Activated naive CD4-positive, alpha-beta T cell treated with anti-CD3 and anti-CD28 coated beads, Interleukin-2, amount 10 ng/mL, durations not matched to agents 7 days and 5 days (primary cell): ENCODE results near the gene DNAJC9.

Experiments
- CTCF ChIA-PET: fragments of 350-600 bp; sonication (Branson Sonifier 250); formaldehyde crosslinking; loops from one replicate; lab custom pipeline; 2021; ENCODE audit warnings: antibody characterized with exemption; lab: Charles Lee
- DNase-seq: peaks from one replicate; pipeline ENCODE4 v3.0.0-alpha.2; 2020
- H3K27ac Mint-ChIP-seq: one replicate; pipeline ENCODE4 v1.8.0; 2021; ENCODE audit warnings: mild to moderate bottlenecking, moderate library complexity, mixed read lengths
- H3K27me3 Mint-ChIP-seq: one replicate; pipeline ENCODE4 v1.8.0; 2021; ENCODE audit warnings: mild to moderate bottlenecking, mixed read lengths
- H3K36me3 Mint-ChIP-seq: one replicate; pipeline ENCODE4 v1.8.0; 2021; ENCODE audit warnings: mixed read lengths
- H3K4me1 Mint-ChIP-seq: one replicate; pipeline ENCODE4 v1.8.0; 2021; ENCODE audit warnings: mixed read lengths
- H3K4me3 Mint-ChIP-seq: one replicate; pipeline ENCODE4 v1.8.0; 2021; ENCODE audit warnings: mild to moderate bottlenecking, moderate library complexity, mixed read lengths
- H3K9me3 Mint-ChIP-seq: one replicate; pipeline ENCODE4 v1.8.0; 2021; ENCODE audit warnings: mixed read lengths

Gene DNAJC9

GRCh38 chr10:73226663-73227062, 20.4 kb downstream of the DNAJC9 start:
- Mint-ChIP-seq H3K9me3 (no peaks in the 10 kb centered on the region), H3K4me3 (no peak overlapping the region), H3K4me1 (no peaks in the 10 kb centered on the region), H3K27me3 (no peaks in the 10 kb centered on the region), H3K27ac (no peak overlapping the region), H3K36me3 (peaks cover 14% of the 10 kb centered on the region)
- CTCF ChIA-PET = interaction anchor here (1.0 kb wide), 1 partner anchor 12 kb away, joined by 3 read pairs; no protein-coding TSS in a partner anchor
- no peak for DNase-seq

- Mint-ChIP-seq H3K4me1 (no peaks in the 10 kb centered on the region), H3K27ac (no peak overlapping the region), H3K9me3 (no peaks in the 10 kb centered on the region), H3K4me3 (no peak overlapping the region), H3K27me3 (no peaks in the 10 kb centered on the region), H3K36me3 (peaks cover 8% of the 10 kb centered on the region)
- no peak for DNase-seq
- CTCF ChIA-PET = no interaction called here
Observed at GRCh38 chr10:73225518-73225917, 21.5 kb downstream of the DNAJC9 start.

GRCh38 chr10:73220989-73221388, 26.1 kb downstream of the DNAJC9 start:
- no peaks in the 10 kb centered on the region for H3K9me3 Mint-ChIP-seq
- no peak for DNase-seq
- no peaks in the 10 kb centered on the region for H3K27me3 Mint-ChIP-seq
- CTCF ChIA-PET = no interaction called here
- H3K4me3 Mint-ChIP-seq = no peak overlapping the region
- no peaks in the 10 kb centered on the region for H3K4me1 Mint-ChIP-seq
- no peak overlapping the region for H3K27ac Mint-ChIP-seq
- peaks cover 14% of the 10 kb centered on the region for H3K36me3 Mint-ChIP-seq

- no peak overlapping the region for H3K27ac Mint-ChIP-seq
- H3K9me3 Mint-ChIP-seq = no peaks in the 10 kb centered on the region
- DNase-seq = no peak
- H3K27me3 Mint-ChIP-seq = no peaks in the 10 kb centered on the region
- peaks cover 21% of the 10 kb centered on the region for H3K36me3 Mint-ChIP-seq
- H3K4me3 Mint-ChIP-seq = no peak overlapping the region
- CTCF ChIA-PET = interaction anchor here (0.6 to 0.9 kb wide), 3 partner anchors 10 to 15 kb away, joined by 3 read pairs; no protein-coding TSS in a partner anchor
- no peaks in the 10 kb centered on the region for H3K4me1 Mint-ChIP-seq
Observed at GRCh38 chr10:73219384-73219783, 27.7 kb downstream of the DNAJC9 start.

GRCh38 chr10:73218431-73219191, 28.4 kb downstream of the DNAJC9 start:
- H3K4me1 Mint-ChIP-seq = no peaks in the 10 kb centered on the region
- CTCF ChIA-PET = interaction anchor here (0.9 kb wide), 1 partner anchor 11 kb away, joined by 3 read pairs; no protein-coding TSS in a partner anchor
- H3K4me3 Mint-ChIP-seq = no peak overlapping the region
- peaks cover 23% of the 10 kb centered on the region for H3K36me3 Mint-ChIP-seq
- no peak overlapping the region for H3K27ac Mint-ChIP-seq
- no peaks in the 10 kb centered on the region for H3K9me3 Mint-ChIP-seq
- no peaks in the 10 kb centered on the region for H3K27me3 Mint-ChIP-seq
- DNase-seq = no peak

- H3K4me1 Mint-ChIP-seq = no peaks in the 10 kb centered on the region
Observed at GRCh38 chr10:73217628-73218027, 29.4 kb downstream of the DNAJC9 start.

GRCh38 chr10:73215749-73216148, 31.3 kb downstream of the DNAJC9 start:
- H3K4me1 Mint-ChIP-seq = no peaks in the 10 kb centered on the region
- H3K27me3 Mint-ChIP-seq = no peaks in the 10 kb centered on the region
- peaks cover 23% of the 10 kb centered on the region for H3K36me3 Mint-ChIP-seq
- H3K27ac Mint-ChIP-seq = no peak overlapping the region
- CTCF ChIA-PET = no interaction called here
- no peaks in the 10 kb centered on the region for H3K9me3 Mint-ChIP-seq
- H3K4me3 Mint-ChIP-seq = no peak overlapping the region
- DNase-seq = no peak

More at GRCh38 chr10:73217628-73218027, 29.4 kb downstream of the DNAJC9 start:
- no peak for DNase-seq
- Mint-ChIP-seq H3K4me3 (no peak overlapping the region), H3K27me3 (no peaks in the 10 kb centered on the region), H3K36me3 (peaks cover 23% of the 10 kb centered on the region), H3K27ac (no peak overlapping the region), H3K9me3 (no peaks in the 10 kb centered on the region)
- CTCF ChIA-PET = interaction anchor here (0.6 to 1.0 kb wide), 2 partner anchors 46 to 524 kb away, joined by 3 read pairs; no protein-coding TSS in a partner anchor

GRCh38 chr10:73211106-73211811, 35.8 kb downstream of the DNAJC9 start:
- H3K27me3 Mint-ChIP-seq = no peaks in the 10 kb centered on the region
- CTCF ChIA-PET = no interaction called here
- no peak overlapping the region for H3K27ac Mint-ChIP-seq
- H3K36me3 Mint-ChIP-seq = peaks cover 10% of the 10 kb centered on the region
- H3K4me3 Mint-ChIP-seq = no peak overlapping the region
- no peaks in the 10 kb centered on the region for H3K9me3 Mint-ChIP-seq
- no peak for DNase-seq
- no peaks in the 10 kb centered on the region for H3K4me1 Mint-ChIP-seq

- no peaks in the 10 kb centered on the region for H3K4me1 Mint-ChIP-seq
- H3K36me3 Mint-ChIP-seq = peaks cover 5% of the 10 kb centered on the region
- no peaks in the 10 kb centered on the region for H3K27me3 Mint-ChIP-seq
- H3K9me3 Mint-ChIP-seq = no peaks in the 10 kb centered on the region
- H3K4me3 Mint-ChIP-seq = no peak overlapping the region
- no peak for DNase-seq
- H3K27ac Mint-ChIP-seq = no peak overlapping the region
- CTCF ChIA-PET = no interaction called here
Observed at GRCh38 chr10:73210395-73211105, 36.5 kb downstream of the DNAJC9 start.

GRCh38 chr10:73209705-73210104, 37.4 kb downstream of the DNAJC9 start:
- Mint-ChIP-seq H3K27ac (no peak overlapping the region), H3K9me3 (no peaks in the 10 kb centered on the region), H3K27me3 (no peaks in the 10 kb centered on the region), H3K4me1 (no peaks in the 10 kb centered on the region), H3K4me3 (no peak overlapping the region), H3K36me3 (peaks cover 5% of the 10 kb centered on the region)
- CTCF ChIA-PET = interaction anchor here (1.1 kb wide), 1 partner anchor 10 kb away, joined by 3 read pairs; no protein-coding TSS in a partner anchor
- DNase-seq = no peak

- Mint-ChIP-seq H3K27me3 (no peaks in the 10 kb centered on the region), H3K9me3 (no peaks in the 10 kb centered on the region), H3K27ac (no peak overlapping the region), H3K4me1 (no peaks in the 10 kb centered on the region), H3K4me3 (no peak overlapping the region), H3K36me3 (no peaks in the 10 kb centered on the region)
- CTCF ChIA-PET = no interaction called here
- no peak for DNase-seq
Observed at GRCh38 chr10:73207883-73208282, 39.2 kb downstream of the DNAJC9 start.

- Mint-ChIP-seq H3K4me1 (no peaks in the 10 kb centered on the region), H3K27me3 (no peaks in the 10 kb centered on the region), H3K4me3 (no peak overlapping the region), H3K36me3 (no peaks in the 10 kb centered on the region), H3K27ac (no peak overlapping the region), H3K9me3 (no peaks in the 10 kb centered on the region)
- CTCF ChIA-PET = no interaction called here
- no peak for DNase-seq
Observed at GRCh38 chr10:73206385-73206784, 40.7 kb downstream of the DNAJC9 start.

- no peak overlapping the region for H3K4me3 Mint-ChIP-seq
- H3K9me3 Mint-ChIP-seq = no peaks in the 10 kb centered on the region
- H3K27me3 Mint-ChIP-seq = no peaks in the 10 kb centered on the region
- no peaks in the 10 kb centered on the region for H3K4me1 Mint-ChIP-seq
- DNase-seq = no peak
- H3K36me3 Mint-ChIP-seq = no peaks in the 10 kb centered on the region
- CTCF ChIA-PET = no interaction called here
- H3K27ac Mint-ChIP-seq = no peak overlapping the region
Observed at GRCh38 chr10:73205890-73206289, 41.2 kb downstream of the DNAJC9 start.

GRCh38 chr10:73205081-73205480, 42.0 kb downstream of the DNAJC9 start:
- Mint-ChIP-seq H3K4me3 (no peak overlapping the region), H3K4me1 (no peaks in the 10 kb centered on the region), H3K27me3 (no peaks in the 10 kb centered on the region), H3K36me3 (no peaks in the 10 kb centered on the region), H3K27ac (no peak overlapping the region), H3K9me3 (no peaks in the 10 kb centered on the region)
- CTCF ChIA-PET = no interaction called here
- no peak for DNase-seq
